ENCODE measurements around the gene UCP2.

GRCh38 chr11:73976451-73977151 is 6.0 kb downstream of the UCP2 start:
- TF ChIP-seq ELF4 (CRISPR knock-in tag; IDR thresholded peaks at IDR 0.05; ENCODE audit: low read depth) (no peak), CTCF (IDR thresholded peaks at IDR 0.05) (no peak)

All from WTC11 (cell line).